GM18526 (cell line): ENCODE data around the gene SYPL2.

ENCODE experiments used
- POLR2A ChIP-seq: IDR thresholded peaks from 3 replicates; pipeline ENCODE4 v1.6.1; 2011; ENCODE audit not compliant: insufficient read length; ENCODE audit errors: extremely low read depth

SYPL2 gene

DNA sequence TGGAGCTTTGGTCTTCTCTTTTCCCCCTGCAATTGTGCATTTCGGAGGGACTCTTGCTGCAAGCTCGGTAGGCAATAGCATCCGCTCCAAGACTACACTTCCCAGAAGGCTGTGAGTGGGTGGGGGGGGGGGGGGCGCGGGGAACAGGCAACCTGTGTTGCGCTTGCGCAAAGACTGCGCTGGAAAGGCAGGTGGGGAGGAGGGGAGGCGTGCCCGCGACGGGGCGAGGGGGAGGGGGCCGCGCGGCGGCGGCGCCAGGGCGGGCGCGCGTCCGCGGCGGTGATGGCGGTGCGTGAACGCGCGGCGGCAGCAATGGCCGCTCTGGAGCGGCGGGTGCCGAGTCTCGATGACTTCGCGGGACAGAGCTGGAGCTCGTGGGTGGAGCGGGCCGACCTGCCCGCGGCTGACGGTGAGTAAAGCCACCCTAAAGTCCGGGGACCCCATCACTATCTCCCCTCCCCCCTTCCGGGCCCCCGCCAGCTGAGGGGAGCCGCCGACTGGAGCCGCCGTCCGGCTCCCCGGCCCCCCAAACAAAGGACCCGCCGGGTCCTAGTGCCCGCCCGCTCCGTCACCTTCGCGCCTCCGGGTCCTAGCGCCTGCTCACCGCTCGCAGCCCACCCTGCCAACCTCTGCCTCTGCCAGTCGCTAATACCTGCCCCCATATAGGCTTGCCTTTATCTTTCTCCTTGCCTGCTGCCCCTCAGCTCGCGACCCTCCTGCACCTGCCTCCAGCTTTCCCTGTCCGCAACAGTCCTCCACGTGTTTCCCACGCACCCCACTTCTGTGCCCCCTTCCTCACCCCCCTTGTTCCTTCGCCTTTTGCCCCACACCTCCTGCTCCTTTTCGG, 17.5 kb downstream of the SYPL2 start, which contains the start of gene ATXN7L2:
ATXN7L2 (plus strand) TSS at position 234 of the 847 bp plus-strand sequence; CDS start at position 283, 49 bp downstream.
- TF ChIP-seq POLR2A, result peak; percentile 77

DNA sequence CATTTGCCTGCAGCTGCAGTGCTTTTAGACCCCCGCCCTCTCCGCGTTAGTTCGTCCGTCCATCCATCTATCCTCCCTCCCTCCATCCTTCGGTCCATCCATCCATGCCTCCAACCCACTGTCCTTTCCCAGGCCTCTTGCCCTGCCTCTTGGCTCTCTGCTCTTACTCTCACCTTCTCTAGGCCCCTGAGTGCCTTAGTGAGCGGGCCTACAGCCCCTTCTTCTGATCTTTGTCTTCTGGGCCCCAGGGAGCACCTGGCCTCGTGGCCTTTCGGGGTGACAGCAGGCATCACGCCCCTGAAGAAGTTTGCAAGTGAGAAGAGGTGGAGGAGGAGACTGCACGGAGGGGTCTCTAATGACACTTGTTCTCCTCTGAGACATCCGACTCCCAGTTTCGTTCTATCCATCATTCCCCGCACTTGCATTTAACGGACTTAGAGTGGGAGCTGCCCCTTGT, 18.2 kb downstream of the SYPL2 start:
- no peak for TF ChIP-seq POLR2A

DNA sequence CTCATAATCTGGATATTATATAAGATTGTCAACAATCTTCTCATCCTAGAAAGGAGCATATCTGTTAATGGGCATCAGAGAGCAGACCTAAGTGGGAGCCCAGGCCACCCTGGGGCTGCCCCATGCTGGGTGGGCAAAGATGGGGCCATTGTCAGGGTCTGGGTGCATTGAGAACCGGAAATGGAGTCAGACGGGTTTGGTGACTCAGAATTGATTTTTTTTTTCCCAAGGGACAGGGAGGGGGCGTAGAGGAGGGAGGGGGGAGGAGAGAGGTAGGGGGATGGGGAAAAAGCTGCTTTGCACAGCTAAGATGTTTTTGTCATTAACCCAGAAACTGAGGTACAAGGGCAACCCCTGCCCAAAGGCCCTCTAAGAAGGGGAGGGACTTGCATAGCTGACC, 18.7 kb downstream of the SYPL2 start:
- no peak for TF ChIP-seq POLR2A

- no peak for TF ChIP-seq POLR2A
Observed at GRCh38 chr1:109487261-109487660, 20.9 kb downstream of the SYPL2 start.

DNA sequence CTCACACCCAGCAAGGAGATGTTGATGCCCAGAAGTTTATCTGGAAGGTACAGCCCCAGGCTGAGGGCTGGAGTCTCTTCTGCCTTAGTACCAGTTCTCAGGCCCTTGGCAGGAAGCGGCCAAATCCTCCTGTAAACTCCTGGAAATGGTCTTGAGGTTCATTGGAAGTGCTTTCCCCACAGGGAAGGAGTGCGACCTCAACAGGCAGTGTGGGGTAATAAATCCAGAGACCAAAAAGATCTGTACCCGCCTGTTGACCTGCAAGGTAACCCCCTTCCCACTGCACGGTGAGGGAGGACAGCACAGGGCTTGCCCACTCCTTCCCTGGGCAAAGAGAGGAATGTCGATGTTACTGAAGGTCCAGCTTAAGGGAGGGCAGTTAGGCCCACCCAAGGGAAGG, 21.9 kb downstream of the SYPL2 start:
- no peak for TF ChIP-seq POLR2A

GRCh38 chr1:109488696-109489095, 22.4 kb downstream of the SYPL2 start:
- no peak for TF ChIP-seq POLR2A

- TF ChIP-seq POLR2A, result no peak
Observed at GRCh38 chr1:109490029-109490933, 23.9 kb downstream of the SYPL2 start.

GRCh38 chr1:109490934-109491302, 24.6 kb downstream of the SYPL2 start:
- TF ChIP-seq POLR2A, result no peak

GRCh38 chr1:109491372-109491771, 25.0 kb downstream of the SYPL2 start:
- TF ChIP-seq POLR2A, result no peak

- no peak for TF ChIP-seq POLR2A
Observed at GRCh38 chr1:109492779-109493178, 26.4 kb downstream of the SYPL2 start.

DNA sequence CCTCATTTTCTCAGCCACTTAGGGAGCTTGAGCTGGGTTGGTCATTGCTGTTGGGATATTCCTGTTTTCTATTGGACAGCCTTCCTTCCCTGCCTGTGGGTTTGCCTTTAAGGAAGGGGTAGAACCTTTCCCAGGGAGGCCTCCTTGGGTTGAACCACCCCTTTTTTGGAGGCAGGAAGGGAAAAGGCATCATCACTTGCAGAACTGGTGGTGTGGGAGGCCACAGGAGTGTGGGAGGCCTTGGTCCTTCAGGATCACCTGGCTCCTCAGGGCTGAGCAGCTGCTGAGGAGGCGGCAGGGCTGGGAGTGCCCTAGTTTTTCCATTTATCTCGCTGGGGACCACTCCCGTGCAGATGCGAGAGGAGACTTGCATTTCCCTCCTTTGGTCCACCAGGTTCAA, 26.9 kb downstream of the SYPL2 start:
- TF ChIP-seq POLR2A, result no peak

GRCh38 chr1:109493805-109494539, 27.6 kb downstream of the SYPL2 start, which contains the start of gene CYB561D1:
CYB561D1 (plus strand) TSS chr1:109494094; CDS start chr1:109494140, 46 bp downstream.
- TF ChIP-seq POLR2A, result peak; percentile 79

GRCh38 chr1:109495738-109496137, 29.4 kb downstream of the SYPL2 start:
- TF ChIP-seq POLR2A, result no peak

GRCh38 chr1:109497449-109498160, 31.3 kb downstream of the SYPL2 start:
- TF ChIP-seq POLR2A, result no peak
